Measurements from ENCODE around the gene RPL13A. TPM values are rescaled to one million over a fixed set of nuclear protein-coding genes. Genes with fewer than 3 reads are reported as not detected.

Gene RPL13A
- total RNA-seq, 1 experiment from 2014 or later, result 3,286 TPM

DNA sequence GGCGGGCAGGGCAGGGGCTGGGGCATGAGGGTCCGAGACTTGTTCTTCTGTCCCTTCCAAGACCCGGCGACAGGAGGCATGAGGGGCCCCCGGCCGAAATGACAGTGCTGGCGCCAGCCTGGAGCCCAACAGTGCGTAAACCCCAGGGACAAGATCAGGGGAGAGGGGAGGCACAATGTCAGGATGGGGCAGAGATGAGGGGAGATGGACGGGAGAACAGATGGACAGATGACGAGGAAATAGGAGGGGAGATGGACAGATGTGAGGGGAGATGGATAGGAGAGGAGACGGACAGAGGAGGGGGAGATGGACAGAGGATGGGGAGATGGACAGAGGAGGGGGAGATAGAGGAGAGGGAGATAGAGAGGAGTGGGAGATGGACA lies 12.9 kb upstream of the RPL13A start:
- H3K27me3 ChIP-seq (ENCODE audit: insufficient read depth, low read length), result no peaks in the 10 kb centered on the region; the same call in 1 of the 2 replicates
- H2BK5ac ChIP-seq (ENCODE audit: insufficient read length, low read length), result no peak overlapping the region
- no peaks in the 10 kb centered on the region for H3K79me1 ChIP-seq (ENCODE audit: insufficient read depth, low read depth, low read length, poor library complexity, severe bottlenecking)
- no peak overlapping the region for H3K18ac ChIP-seq (ENCODE audit: insufficient read length, low read depth, low read length)
- no peak overlapping the region for H4K8ac ChIP-seq (replicated peaks; ENCODE audit: insufficient read length, low read depth, low read length)
- peaks cover 3% of the 10 kb centered on the region; the same call in 1 of the 2 replicates for H3K4me1 ChIP-seq (ENCODE audit: insufficient read depth, low read length)
- no peaks in the 10 kb centered on the region for H4K20me1 ChIP-seq (ENCODE audit: control insufficient read depth, insufficient read depth, insufficient read length)
- H3K79me2 ChIP-seq (ENCODE audit: insufficient read depth, low read length), result no peaks in the 10 kb centered on the region
- H3K4ac ChIP-seq (ENCODE audit: low read depth, low read length), result no peak overlapping the region
- no peak for DNase-seq
- peaks cover 11 to 24% of the 10 kb centered on the region in 2 experiments for H3K4me1 Mint-ChIP-seq
- WGBS (ENCODE audit: extremely low coverage, insufficient read length, low lambda C conversion rate), result no CpG with 5 or more reads among the region's 11 CpGs
- no peak overlapping the region for H2BK120ac ChIP-seq (ENCODE audit: low read depth, low read length, poor library complexity, severe bottlenecking)
- no peak overlapping the region for H3T11ph ChIP-seq (ENCODE audit: low read length)
- H3K27me3 Mint-ChIP-seq (ENCODE audit: low read depth), result peaks cover 19% of the 10 kb centered on the region
- no peak overlapping the region for H3K27ac ChIP-seq (ENCODE audit: insufficient read length, low read depth, low read length)
- peak overlapping the region; percentile 37 for H3K4me2 ChIP-seq (ENCODE audit: insufficient read depth, insufficient read length, low read length)
- H2AFZ ChIP-seq (ENCODE audit: low read length), result no peak overlapping the region
- no peak overlapping the region for H3K9ac ChIP-seq (ENCODE audit: extremely low read depth, insufficient read length, low read length)
- H3K23me2 ChIP-seq (ENCODE audit: insufficient read length, low read depth, low read length, poor library complexity, severe bottlenecking), result no peaks in the 10 kb centered on the region
- TF ChIP-seq, protein P1, sequence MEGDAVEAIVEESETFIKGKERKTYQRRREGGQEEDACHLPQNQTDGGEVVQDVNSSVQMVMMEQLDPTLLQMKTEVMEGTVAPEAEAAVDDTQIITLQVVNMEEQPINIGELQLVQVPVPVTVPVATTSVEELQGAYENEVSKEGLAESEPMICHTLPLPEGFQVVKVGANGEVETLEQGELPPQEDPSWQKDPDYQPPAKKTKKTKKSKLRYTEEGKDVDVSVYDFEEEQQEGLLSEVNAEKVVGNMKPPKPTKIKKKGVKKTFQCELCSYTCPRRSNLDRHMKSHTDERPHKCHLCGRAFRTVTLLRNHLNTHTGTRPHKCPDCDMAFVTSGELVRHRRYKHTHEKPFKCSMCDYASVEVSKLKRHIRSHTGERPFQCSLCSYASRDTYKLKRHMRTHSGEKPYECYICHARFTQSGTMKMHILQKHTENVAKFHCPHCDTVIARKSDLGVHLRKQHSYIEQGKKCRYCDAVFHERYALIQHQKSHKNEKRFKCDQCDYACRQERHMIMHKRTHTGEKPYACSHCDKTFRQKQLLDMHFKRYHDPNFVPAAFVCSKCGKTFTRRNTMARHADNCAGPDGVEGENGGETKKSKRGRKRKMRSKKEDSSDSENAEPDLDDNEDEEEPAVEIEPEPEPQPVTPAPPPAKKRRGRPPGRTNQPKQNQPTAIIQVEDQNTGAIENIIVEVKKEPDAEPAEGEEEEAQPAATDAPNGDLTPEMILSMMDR (conservative IDR thresholded peaks at IDR 0.05), result no peak
- no peak overlapping the region for H3K14ac ChIP-seq (ENCODE audit: insufficient read depth, low read length)
- H3K27ac Mint-ChIP-seq, result no peak overlapping the region
- no peak overlapping the region for H3K56ac ChIP-seq (ENCODE audit: insufficient read length, low read depth, low read length)
- H2AK5ac ChIP-seq (ENCODE audit: insufficient read length, low read length), result no peak overlapping the region
- peaks cover 0 to 2% of the 10 kb centered on the region in 2 experiments; a peak in 1 of 5 replicates for H3K9me3 Mint-ChIP-seq
- H3K4me3 Mint-ChIP-seq, result peak overlapping the region; percentile 34 to 54; a peak in 2 of 5 replicates
- H3K36me3 Mint-ChIP-seq (ENCODE audit: insufficient read depth in 1 of 3, low read depth in 3 of 3), result peaks cover 1 to 13% (median 11%) of the 10 kb centered on the region in 3 experiments; a peak in 3 of 7 replicates
- H2BK20ac ChIP-seq (ENCODE audit: low read depth, low read length, poor library complexity, severe bottlenecking), result no peak overlapping the region
- H3K9me3 ChIP-seq (ENCODE audit: control insufficient read depth, low read depth, low read length), result no peaks in the 10 kb centered on the region
- no peak overlapping the region for H4K91ac ChIP-seq (ENCODE audit: insufficient read length, low read depth, low read length)
- no peak overlapping the region for H4K5ac ChIP-seq (ENCODE audit: insufficient read length, low read depth, low read length)
- no peak overlapping the region for H2BK12ac ChIP-seq (ENCODE audit: insufficient read length, low read depth, low read length)
- H3K23ac ChIP-seq (ENCODE audit: insufficient read length, low read depth, low read length), result no peak overlapping the region
- no peak overlapping the region for H2BK15ac ChIP-seq (ENCODE audit: low read depth, low read length)

All from H9 (cell line).